RWPE2 (cell line): ENCODE results near the gene NHS.

Experiments
- ATAC-seq: fragments of 200-7000 bp; cut with Tn5 transposase; 3 replicates; pipeline ENCODE4 v1.9.1; 2021; ENCODE audit warnings: low read depth
- DNase-seq: peaks from one replicate; pipeline ENCODE4 v3.0.0-alpha.2; 2020; ENCODE audit warnings: low spot score
- H3K27ac ChIP-seq: fragments of 450-650 bp; 2 replicates; pipeline ENCODE4 v1.5.1; 2017; ENCODE audit warnings: mild to moderate bottlenecking; ENCODE audit not compliant: poor library complexity, severe bottlenecking
- H3K27me3 ChIP-seq: fragments of 250-450 bp; sonication (Bioruptor Pico); 2 replicates; pipeline ENCODE4 v1.5.1; 2021; ENCODE audit warnings: mild to moderate bottlenecking, moderate library complexity; ENCODE audit not compliant: insufficient read depth, poor library complexity, severe bottlenecking
- H3K36me3 ChIP-seq: fragments of 250-450 bp; sonication (Bioruptor Pico); 2 replicates; pipeline ENCODE4 v1.5.1; 2020; ENCODE audit warnings: low read depth, mild to moderate bottlenecking, moderate library complexity
- H3K4me1 ChIP-seq: fragments of 250-450 bp; sonication (Bioruptor Pico); 2 replicates; pipeline ENCODE4 v1.5.1; 2021; ENCODE audit warnings: mild to moderate bottlenecking, moderate library complexity; ENCODE audit not compliant: insufficient read depth, poor library complexity, severe bottlenecking
- H3K4me3 ChIP-seq: fragments of 250-450 bp; sonication (Bioruptor Pico); 2 replicates; pipeline ENCODE4 v1.5.1; 2021; ENCODE audit warnings: mild to moderate bottlenecking, moderate library complexity; ENCODE audit not compliant: severe bottlenecking
- H3K9me3 ChIP-seq: fragments of 250-450 bp; sonication (Bioruptor Pico); 2 replicates; pipeline ENCODE4 v1.5.1; 2021; ENCODE audit warnings: mild to moderate bottlenecking, moderate library complexity; ENCODE audit not compliant: severe bottlenecking
- TF ChIP-seq, protein P1 (sequence below): fragments of 450-650 bp; IDR thresholded peaks from one replicate; pipeline ENCODE4 v1.5.1; 2017; ENCODE audit warnings: mild to moderate bottlenecking, moderate library complexity; ENCODE audit not compliant: poor library complexity, severe bottlenecking

NHS gene

DNA sequence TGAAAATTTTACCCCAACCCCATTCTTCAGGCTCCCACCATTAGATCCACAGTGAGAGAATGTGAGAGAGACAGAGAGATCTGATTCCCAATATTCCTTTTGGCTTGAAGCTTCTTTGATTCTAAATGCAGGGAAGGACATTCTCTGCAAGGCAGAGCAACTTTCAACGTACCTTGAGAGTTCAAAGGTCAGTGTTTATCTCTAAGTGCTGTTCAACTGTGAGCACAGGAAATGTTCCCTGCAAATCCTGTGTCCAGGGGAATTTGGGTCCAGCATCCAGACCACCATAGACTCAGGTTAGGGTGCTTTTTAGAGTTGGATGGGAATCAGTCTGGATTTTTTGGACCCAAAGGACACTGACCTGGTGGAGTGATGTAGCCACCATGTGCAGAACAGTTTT, 97.4 kb downstream of the NHS start:
- no peaks in the 10 kb centered on the region for H3K36me3 ChIP-seq
- H3K4me3 ChIP-seq = no peak overlapping the region
- ATAC-seq (no peak), DNase-seq (no peak)
- no peak overlapping the region for H3K27ac ChIP-seq
- TF ChIP-seq, protein P1, sequence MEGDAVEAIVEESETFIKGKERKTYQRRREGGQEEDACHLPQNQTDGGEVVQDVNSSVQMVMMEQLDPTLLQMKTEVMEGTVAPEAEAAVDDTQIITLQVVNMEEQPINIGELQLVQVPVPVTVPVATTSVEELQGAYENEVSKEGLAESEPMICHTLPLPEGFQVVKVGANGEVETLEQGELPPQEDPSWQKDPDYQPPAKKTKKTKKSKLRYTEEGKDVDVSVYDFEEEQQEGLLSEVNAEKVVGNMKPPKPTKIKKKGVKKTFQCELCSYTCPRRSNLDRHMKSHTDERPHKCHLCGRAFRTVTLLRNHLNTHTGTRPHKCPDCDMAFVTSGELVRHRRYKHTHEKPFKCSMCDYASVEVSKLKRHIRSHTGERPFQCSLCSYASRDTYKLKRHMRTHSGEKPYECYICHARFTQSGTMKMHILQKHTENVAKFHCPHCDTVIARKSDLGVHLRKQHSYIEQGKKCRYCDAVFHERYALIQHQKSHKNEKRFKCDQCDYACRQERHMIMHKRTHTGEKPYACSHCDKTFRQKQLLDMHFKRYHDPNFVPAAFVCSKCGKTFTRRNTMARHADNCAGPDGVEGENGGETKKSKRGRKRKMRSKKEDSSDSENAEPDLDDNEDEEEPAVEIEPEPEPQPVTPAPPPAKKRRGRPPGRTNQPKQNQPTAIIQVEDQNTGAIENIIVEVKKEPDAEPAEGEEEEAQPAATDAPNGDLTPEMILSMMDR = no peak
- no peaks in the 10 kb centered on the region for H3K27me3 ChIP-seq
- no peaks in the 10 kb centered on the region for H3K4me1 ChIP-seq
- H3K9me3 ChIP-seq = no peaks in the 10 kb centered on the region

DNA sequence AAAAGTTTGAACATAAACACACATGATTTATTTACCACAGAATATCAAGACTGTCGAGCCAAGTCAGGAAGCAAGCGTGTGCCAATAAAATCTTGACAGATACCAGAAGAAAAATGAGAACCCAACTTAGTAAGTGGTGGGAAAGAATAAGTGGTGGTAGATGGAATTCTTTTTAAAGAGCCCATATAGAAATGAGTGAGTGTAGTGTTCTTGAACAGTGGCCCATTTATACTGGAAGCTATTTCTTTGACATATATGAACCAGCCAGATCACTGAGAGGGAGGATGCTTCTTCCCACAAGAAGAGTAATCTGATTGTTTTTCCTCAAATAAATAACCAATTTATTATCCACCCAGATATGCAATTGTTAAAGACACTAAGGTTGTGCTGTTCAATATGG, 98.0 kb downstream of the NHS start:
- no peaks in the 10 kb centered on the region for H3K36me3 ChIP-seq
- TF ChIP-seq, protein P1 = no peak
- DNase-seq = no peak
- no peaks in the 10 kb centered on the region for H3K9me3 ChIP-seq
- no peaks in the 10 kb centered on the region for H3K4me1 ChIP-seq
- no peak for ATAC-seq
- H3K27ac ChIP-seq = no peak overlapping the region
- no peak overlapping the region for H3K4me3 ChIP-seq
- H3K27me3 ChIP-seq = no peaks in the 10 kb centered on the region

DNA sequence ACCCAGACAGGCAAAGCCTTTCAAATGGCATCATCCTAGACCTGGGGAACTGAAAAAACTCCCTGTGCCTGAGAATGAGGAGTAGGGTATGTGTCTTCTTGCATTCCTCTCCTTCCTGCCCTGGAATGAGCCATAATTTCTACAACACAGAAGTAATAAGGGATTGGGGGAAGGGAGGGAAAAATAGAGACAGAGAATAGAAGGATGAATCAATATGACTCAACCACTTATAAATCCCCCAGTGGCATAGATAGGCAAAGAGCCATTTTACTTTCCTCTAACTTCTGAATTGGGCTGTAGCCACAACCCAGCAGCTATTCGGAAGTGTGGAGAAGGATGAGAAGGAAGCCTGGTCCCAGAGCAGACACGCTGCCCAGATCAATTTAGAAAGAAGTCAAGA, 99.9 kb downstream of the NHS start:
- Histone ChIP-seq H3K27me3 (no peaks in the 10 kb centered on the region), H3K36me3 (no peaks in the 10 kb centered on the region), H3K4me1 (no peaks in the 10 kb centered on the region), H3K27ac (no peak overlapping the region), H3K9me3 (no peaks in the 10 kb centered on the region), H3K4me3 (no peak overlapping the region)
- ATAC-seq (peak; percentile 19; the same call in 1 of the 3 replicates), DNase-seq (no peak)
- TF ChIP-seq, protein P1 = no peak

DNA sequence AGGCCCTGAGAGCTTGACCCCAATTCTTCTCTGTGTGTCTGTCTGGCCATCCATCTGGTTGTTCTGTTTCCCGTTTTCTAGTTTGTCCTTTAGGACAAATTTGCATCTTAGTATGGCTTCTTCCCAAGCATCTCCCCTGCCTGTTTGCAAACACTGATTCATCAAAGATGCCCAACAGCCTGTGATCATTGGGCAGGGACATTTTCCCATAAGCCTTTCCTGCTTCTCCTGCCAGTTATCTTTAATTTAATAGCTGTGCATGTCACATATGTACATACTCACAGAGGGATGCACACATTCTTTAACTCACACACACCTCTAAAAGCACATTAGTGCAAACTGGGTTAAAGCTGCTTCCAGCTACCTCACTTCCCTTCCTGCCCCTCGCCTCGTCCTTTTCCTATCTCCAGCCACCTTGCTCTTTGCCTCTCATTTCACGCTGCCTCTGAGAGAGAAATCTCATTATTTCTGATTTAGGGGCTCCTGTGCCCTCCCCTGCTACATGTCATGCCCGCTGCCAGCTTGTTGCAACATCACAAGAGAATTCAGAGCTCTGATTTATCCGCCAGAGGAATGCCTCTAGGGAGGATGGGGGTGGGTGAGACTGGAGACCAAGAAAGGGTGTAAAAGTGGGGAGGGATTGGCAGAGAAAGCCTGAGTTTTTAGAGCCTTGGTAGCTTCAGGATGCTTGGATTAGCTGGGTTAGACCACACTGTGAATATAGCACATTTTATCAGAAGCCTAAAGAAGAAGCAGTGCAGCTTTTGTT, 100.6 kb downstream of the NHS start:
- Histone ChIP-seq H3K4me1 (no peaks in the 10 kb centered on the region), H3K4me3 (no peak overlapping the region), H3K9me3 (no peaks in the 10 kb centered on the region), H3K36me3 (no peaks in the 10 kb centered on the region), H3K27me3 (no peaks in the 10 kb centered on the region), H3K27ac (no peak overlapping the region)
- DNase-seq (no peak), ATAC-seq (no peak)
- TF ChIP-seq, protein P1 = no peak

DNA sequence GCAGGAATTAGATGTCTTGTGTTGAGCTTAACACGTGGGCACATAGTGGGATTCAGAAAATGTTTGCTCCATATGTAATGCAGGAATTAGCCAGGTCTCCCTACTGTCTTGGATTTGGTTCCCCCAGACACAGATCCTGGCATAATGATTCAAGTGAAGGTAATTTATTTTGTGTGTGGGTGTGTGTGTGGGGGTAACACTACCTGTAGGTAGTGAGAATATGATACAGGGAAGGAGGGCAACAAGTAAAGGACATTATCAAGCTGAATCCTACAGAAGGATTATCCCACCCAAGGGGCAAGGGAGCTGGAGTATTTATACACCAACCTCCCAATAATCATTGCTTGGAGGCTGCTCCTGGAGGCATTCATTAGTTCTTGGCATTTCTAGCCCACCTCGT, 101.4 kb downstream of the NHS start:
- no peaks in the 10 kb centered on the region for H3K36me3 ChIP-seq
- no peaks in the 10 kb centered on the region for H3K9me3 ChIP-seq
- TF ChIP-seq, protein P1 = no peak
- H3K27ac ChIP-seq = no peak overlapping the region
- H3K4me1 ChIP-seq = no peaks in the 10 kb centered on the region
- DNase-seq (no peak), ATAC-seq (no peak)
- H3K4me3 ChIP-seq = no peak overlapping the region
- no peaks in the 10 kb centered on the region for H3K27me3 ChIP-seq
